AG09309 (cell line): Measurements from ENCODE around the gene CD109.

ENCODE experiments used
- DNase-seq: peaks from one replicate; pipeline ENCODE4 v3.0.0-alpha.2; 2010; ENCODE audit warnings: low read depth
- H3K4me3 ChIP-seq: 2 replicates; pipeline ENCODE4 v1.5.1; 2011; ENCODE audit warnings: mild to moderate bottlenecking, low read depth, low read length, moderate library complexity; ENCODE audit not compliant: control insufficient read depth
- TF ChIP-seq, protein P1 (sequence below): IDR thresholded peaks from 2 replicates; pipeline ENCODE4 v1.5.1; 2011; ENCODE audit warnings: mild to moderate bottlenecking, low read depth, low read length, inconsistent platforms; ENCODE audit not compliant: insufficient read depth, control insufficient read depth; ENCODE audit errors: missing control alignments

Gene CD109

DNA sequence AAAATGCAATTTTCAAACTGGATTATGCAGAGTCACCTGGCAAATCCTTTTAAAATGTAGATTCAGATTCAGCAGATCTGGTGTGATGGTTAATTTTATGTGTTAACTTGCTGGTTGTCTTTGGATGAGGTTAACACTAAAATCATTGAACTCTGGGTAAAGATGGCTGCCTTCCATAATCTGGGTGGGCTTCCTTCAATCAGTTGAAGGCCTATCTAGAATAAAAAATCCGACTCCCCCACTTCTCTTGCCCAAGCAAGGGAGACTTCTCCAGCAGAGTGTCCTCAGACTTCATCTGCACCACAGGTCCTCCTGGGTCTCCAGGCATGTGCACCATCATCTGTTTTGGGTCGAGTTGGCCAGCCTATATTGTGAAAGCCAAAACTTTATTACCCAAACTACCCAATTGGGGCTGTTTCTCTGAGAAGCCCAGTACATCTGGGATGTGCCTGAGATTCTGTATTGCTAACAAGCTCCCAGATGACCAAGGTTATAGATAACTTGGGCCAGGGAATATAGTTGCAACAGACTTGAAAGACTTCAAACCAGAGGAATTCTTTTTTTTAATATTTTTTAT, 40.6 kb upstream of the CD109 start:
- no peak for DNase-seq
- TF ChIP-seq, protein P1, sequence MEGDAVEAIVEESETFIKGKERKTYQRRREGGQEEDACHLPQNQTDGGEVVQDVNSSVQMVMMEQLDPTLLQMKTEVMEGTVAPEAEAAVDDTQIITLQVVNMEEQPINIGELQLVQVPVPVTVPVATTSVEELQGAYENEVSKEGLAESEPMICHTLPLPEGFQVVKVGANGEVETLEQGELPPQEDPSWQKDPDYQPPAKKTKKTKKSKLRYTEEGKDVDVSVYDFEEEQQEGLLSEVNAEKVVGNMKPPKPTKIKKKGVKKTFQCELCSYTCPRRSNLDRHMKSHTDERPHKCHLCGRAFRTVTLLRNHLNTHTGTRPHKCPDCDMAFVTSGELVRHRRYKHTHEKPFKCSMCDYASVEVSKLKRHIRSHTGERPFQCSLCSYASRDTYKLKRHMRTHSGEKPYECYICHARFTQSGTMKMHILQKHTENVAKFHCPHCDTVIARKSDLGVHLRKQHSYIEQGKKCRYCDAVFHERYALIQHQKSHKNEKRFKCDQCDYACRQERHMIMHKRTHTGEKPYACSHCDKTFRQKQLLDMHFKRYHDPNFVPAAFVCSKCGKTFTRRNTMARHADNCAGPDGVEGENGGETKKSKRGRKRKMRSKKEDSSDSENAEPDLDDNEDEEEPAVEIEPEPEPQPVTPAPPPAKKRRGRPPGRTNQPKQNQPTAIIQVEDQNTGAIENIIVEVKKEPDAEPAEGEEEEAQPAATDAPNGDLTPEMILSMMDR = no peak
- H3K4me3 ChIP-seq = no peak overlapping the region

DNA sequence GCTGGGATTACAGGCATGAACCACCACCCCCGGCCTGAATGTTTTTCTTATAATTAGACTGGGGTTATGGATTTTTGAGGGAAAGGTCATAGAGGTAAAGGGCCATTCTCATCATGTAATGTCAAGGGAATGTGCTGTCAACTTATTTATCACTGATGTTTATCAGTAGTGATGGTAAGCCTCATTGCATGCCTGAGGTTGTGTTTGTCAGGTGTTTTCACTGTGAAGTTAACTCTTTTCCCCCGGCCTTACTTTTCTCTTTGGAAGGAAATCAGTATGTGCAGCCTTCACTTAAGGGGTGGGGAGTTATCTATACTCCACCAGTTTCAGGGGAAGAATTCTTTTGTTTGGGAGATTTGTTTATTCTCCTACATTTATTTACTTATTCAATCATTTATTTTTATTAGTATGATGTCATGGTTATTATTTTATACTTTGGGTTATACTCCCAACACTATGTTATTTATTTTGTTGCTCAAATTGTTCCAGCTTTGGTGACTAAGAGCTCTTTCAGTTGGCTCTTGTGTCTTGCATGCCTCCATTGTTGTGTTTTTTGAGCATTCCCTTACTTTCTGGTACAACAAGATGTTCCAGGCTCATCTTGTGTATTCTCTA, 39.4 kb upstream of the CD109 start:
- H3K4me3 ChIP-seq = no peak overlapping the region
- no peak for DNase-seq
- TF ChIP-seq, protein P1 = no peak

DNA sequence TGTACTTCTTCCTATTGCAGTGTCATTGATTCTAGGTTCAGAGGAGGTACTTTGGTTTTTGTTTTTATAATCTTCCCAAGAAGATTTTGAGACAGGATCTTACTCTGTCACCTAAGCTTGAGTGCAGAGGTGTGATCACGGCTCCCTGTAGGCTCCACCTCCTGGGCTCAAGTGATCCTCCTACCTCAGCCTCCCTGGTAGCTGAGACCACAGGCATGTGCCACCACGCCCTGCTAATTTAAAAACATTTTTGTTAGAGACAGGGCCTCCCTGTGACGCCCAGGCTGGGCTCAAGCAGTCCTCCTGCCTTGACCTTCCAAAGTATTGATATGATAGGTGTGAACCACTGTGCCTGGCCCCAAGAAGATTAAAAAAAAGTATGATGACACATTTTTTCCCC, 38.8 kb upstream of the CD109 start:
- TF ChIP-seq, protein P1 = no peak
- DNase-seq = no peak
- H3K4me3 ChIP-seq = no peak overlapping the region

DNA sequence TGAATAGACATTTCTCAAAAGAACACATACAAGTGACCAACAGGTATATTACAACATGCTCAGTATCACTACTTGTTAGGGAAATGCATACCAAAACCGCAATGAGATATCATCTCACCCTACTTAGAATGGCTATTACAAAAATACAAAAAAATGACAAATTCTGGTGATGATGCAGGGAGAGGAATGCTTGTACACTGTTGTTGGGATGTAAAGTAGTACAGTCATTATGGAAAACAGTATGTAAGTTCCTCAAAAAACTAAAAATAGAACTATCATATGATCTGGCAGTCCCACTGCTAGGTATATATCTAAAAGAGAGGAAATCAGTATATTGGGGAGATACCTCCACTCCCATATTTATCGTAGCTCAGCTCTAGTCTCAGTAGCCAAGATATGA, 31.3 kb upstream of the CD109 start:
- no peak for DNase-seq
- no peak overlapping the region for H3K4me3 ChIP-seq
- TF ChIP-seq, protein P1 = no peak

DNA sequence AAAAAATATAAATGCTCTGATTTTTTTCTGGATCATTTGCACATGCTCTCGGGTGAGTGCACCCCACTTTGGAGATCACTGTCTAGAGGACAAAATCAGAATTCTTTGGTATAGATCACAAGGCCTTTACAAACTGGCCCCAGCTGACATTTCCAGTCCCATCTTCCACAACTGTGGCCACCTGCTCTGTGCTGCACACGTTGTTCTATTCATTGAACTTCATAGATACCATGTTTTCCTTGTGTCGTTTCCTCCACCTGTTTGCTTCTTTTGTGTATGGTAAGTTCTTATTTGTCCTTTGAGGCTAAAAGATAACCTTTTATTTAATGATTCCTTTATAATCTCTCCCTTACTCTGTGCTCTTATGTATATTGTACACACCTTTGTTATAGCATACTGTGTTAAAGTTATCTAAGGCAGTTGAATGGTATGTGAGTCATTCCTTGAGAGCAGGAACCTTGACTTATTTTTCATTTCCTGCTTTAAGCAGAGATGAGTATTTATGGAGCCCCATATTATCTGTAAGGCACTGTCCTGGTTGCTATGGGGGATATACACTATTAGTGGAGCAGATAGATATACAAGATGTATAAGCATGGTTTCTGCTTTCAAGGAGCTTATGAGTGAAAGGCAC, 30.2 kb upstream of the CD109 start:
- H3K4me3 ChIP-seq = no peak overlapping the region
- no peak for DNase-seq
- TF ChIP-seq, protein P1 = no peak

DNA sequence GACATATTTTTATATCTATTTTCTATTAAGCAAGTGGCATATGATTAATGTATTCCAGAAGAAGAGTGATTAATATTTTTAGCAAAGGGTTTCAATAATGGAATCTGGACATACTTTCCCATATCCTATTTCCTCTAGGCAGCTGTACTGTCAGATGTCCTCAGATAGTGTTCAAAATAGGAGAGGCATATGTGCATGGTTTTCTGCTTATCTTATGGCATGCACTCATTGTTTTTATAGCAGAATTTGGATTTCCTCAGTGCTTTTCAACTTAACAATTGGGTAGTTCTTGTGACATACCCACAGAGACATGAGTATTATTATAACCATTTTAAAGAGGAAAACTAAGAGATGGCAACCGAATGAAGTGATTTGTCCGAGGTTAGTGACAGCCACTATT, 29.6 kb upstream of the CD109 start:
- H3K4me3 ChIP-seq = no peak overlapping the region
- TF ChIP-seq, protein P1 = no peak
- no peak for DNase-seq
